H9 (cell line): ENCODE data around the gene ALG2. TPM values are rescaled to one million over a fixed set of nuclear protein-coding genes. Genes with fewer than 3 reads are reported as not detected.

Experiments used
- DNase-seq: peaks from one replicate; pipeline ENCODE4 v3.0.0-alpha.2; 2017
- H2AFZ ChIP-seq: one replicate; pipeline ENCODE4 v1.6.1; 2013; ENCODE audit warnings: mild to moderate bottlenecking, low read length, control low read depth, moderate library complexity
- H2AK5ac ChIP-seq: 2 replicates; pipeline ENCODE4 v1.6.1; 2013; ENCODE audit warnings: low read length, control low read depth, mixed read lengths; ENCODE audit not compliant: insufficient read length
- H2BK120ac ChIP-seq: one replicate; pipeline ENCODE4 v1.6.1; 2013; ENCODE audit warnings: low read depth, mild to moderate bottlenecking, low read length, control low read depth, inconsistent platforms; ENCODE audit not compliant: poor library complexity, severe bottlenecking
- H2BK12ac ChIP-seq: 2 replicates; pipeline ENCODE4 v1.6.1; 2013; ENCODE audit warnings: low read length, control low read depth, mixed read lengths, low read depth; ENCODE audit not compliant: insufficient read length
- H2BK15ac ChIP-seq: 2 replicates; pipeline ENCODE4 v1.6.1; 2013; ENCODE audit warnings: low read depth, low read length, control low read depth
- H2BK20ac ChIP-seq: one replicate; pipeline ENCODE4 v1.6.1; 2013; ENCODE audit warnings: low read depth, mild to moderate bottlenecking, low read length, control low read depth, inconsistent platforms; ENCODE audit not compliant: poor library complexity, severe bottlenecking
- H2BK5ac ChIP-seq: 2 replicates; pipeline ENCODE4 v1.6.1; 2013; ENCODE audit warnings: low read length, control low read depth, mixed read lengths; ENCODE audit not compliant: insufficient read length
- H3K14ac ChIP-seq: 2 replicates; pipeline ENCODE4 v1.6.1; 2013; ENCODE audit warnings: low read length, control low read depth; ENCODE audit not compliant: insufficient read depth
- H3K18ac ChIP-seq: 2 replicates; pipeline ENCODE4 v1.6.1; 2013; ENCODE audit warnings: low read depth, mild to moderate bottlenecking, mixed read lengths, low read length, control low read depth; ENCODE audit not compliant: insufficient read length
- H3K23ac ChIP-seq: 2 replicates; pipeline ENCODE4 v1.6.1; 2013; ENCODE audit warnings: low read length, control low read depth, mixed read lengths, low read depth; ENCODE audit not compliant: insufficient read length
- H3K23me2 ChIP-seq: 2 replicates; pipeline ENCODE4 v1.6.1; 2013; ENCODE audit warnings: low read depth, mild to moderate bottlenecking, mixed read lengths, low read length, control low read depth; ENCODE audit not compliant: insufficient read length, poor library complexity, severe bottlenecking
- H3K27ac ChIP-seq: 2 replicates; pipeline ENCODE4 v1.5.1; 2013; ENCODE audit warnings: low read length, control low read depth, mixed read lengths, low read depth; ENCODE audit not compliant: insufficient read length
- H3K27me3 ChIP-seq: 2 replicates; pipeline ENCODE4 v1.6.1; 2013; ENCODE audit warnings: low read length, control low read depth, inconsistent platforms; ENCODE audit not compliant: insufficient read depth
- H3K4ac ChIP-seq: 2 replicates; pipeline ENCODE4 v1.6.1; 2013; ENCODE audit warnings: low read depth, mild to moderate bottlenecking, control low read depth, inconsistent platforms, low read length, moderate library complexity
- H3K4me1 ChIP-seq: 2 replicates; pipeline ENCODE4 v1.6.1; 2013; ENCODE audit warnings: low read length, control low read depth, inconsistent platforms; ENCODE audit not compliant: insufficient read depth
- H3K4me2 ChIP-seq: 2 replicates; pipeline ENCODE4 v1.6.1; 2013; ENCODE audit warnings: low read length, control low read depth, mixed read lengths; ENCODE audit not compliant: insufficient read length, insufficient read depth
- H3K56ac ChIP-seq: 2 replicates; pipeline ENCODE4 v1.6.1; 2013; ENCODE audit warnings: low read depth, mild to moderate bottlenecking, mixed read lengths, low read length, control low read depth; ENCODE audit not compliant: insufficient read length
- H3K79me1 ChIP-seq: 2 replicates; pipeline ENCODE4 v1.6.1; 2013; ENCODE audit warnings: low read depth, mild to moderate bottlenecking, moderate library complexity, low read length, control low read depth, inconsistent platforms; ENCODE audit not compliant: insufficient read depth, poor library complexity, severe bottlenecking
- H3K79me2 ChIP-seq: 2 replicates; pipeline ENCODE4 v1.6.1; 2013; ENCODE audit warnings: low read length, control low read depth, inconsistent platforms; ENCODE audit not compliant: insufficient read depth
- H3K9ac ChIP-seq: 2 replicates; pipeline ENCODE4 v1.6.1; 2013; ENCODE audit warnings: low read length, control low read depth, mixed read lengths; ENCODE audit not compliant: insufficient read length; ENCODE audit errors: extremely low read depth
- H3K9me3 ChIP-seq: one replicate; pipeline ENCODE4 v1.6.1; 2013; ENCODE audit warnings: low read depth, low read length, inconsistent platforms; ENCODE audit not compliant: control insufficient read depth
- H3T11ph ChIP-seq: one replicate; pipeline ENCODE4 v1.6.1; 2013; ENCODE audit warnings: mild to moderate bottlenecking, low read length, control low read depth, inconsistent platforms
- H4K20me1 ChIP-seq: one replicate; pipeline ENCODE4 v1.6.1; 2013; ENCODE audit not compliant: control insufficient read depth, insufficient read length, insufficient read depth
- H4K5ac ChIP-seq: 2 replicates; pipeline ENCODE4 v1.6.1; 2013; ENCODE audit warnings: low read depth, mild to moderate bottlenecking, mixed read lengths, low read length, control low read depth; ENCODE audit not compliant: insufficient read length
- H4K8ac ChIP-seq: replicated peaks from 2 replicates; pipeline ENCODE4 v1.6.1; 2013; ENCODE audit warnings: low read length, control low read depth, mixed read lengths, low read depth; ENCODE audit not compliant: insufficient read length
- H4K91ac ChIP-seq: 2 replicates; pipeline ENCODE4 v1.6.1; 2013; ENCODE audit warnings: low read depth, mild to moderate bottlenecking, moderate library complexity, mixed read lengths, low read length, control low read depth; ENCODE audit not compliant: insufficient read length
- H3K27ac Mint-ChIP-seq, 3 experiments: 2 replicates in 2 of 3; 3 replicates in 1 of 3; pipeline ENCODE4 v1.8.0; 2020 to 2021; ENCODE audit warnings: mixed read lengths in 3 of 3, mild to moderate bottlenecking in 1 of 3, moderate library complexity in 1 of 3
- H3K27me3 Mint-ChIP-seq: 2 replicates; pipeline ENCODE4 v1.8.0; 2021; ENCODE audit warnings: low read depth, mild to moderate bottlenecking, moderate library complexity, mixed read lengths
- H3K36me3 Mint-ChIP-seq, 3 experiments: 2 replicates in 2 of 3; 3 replicates in 1 of 3; pipeline ENCODE4 v1.8.0; 2020 to 2021; ENCODE audit warnings: low read depth in 3 of 3, mixed read lengths in 3 of 3; ENCODE audit not compliant: insufficient read depth in 1 of 3
- H3K4me1 Mint-ChIP-seq, 2 experiments: 2 replicates each; pipeline ENCODE4 v1.8.0; 2020; ENCODE audit warnings: mixed read lengths in 2 of 2
- H3K4me3 Mint-ChIP-seq, 2 experiments: 2 replicates in 1 of 2; 3 replicates in 1 of 2; pipeline ENCODE4 v1.8.0; 2020 to 2021; ENCODE audit warnings: mild to moderate bottlenecking in 2 of 2, mixed read lengths in 2 of 2, moderate library complexity in 1 of 2
- H3K9me3 Mint-ChIP-seq, 2 experiments: 2 replicates in 1 of 2; 3 replicates in 1 of 2; pipeline ENCODE4 v1.8.0; 2020; ENCODE audit warnings: mild to moderate bottlenecking in 2 of 2, mixed read lengths in 2 of 2, moderate library complexity in 1 of 2
- WGBS: extraction: QIAGEN DNeasy Blood & Tissue Kit; methylation state at CpG from one replicate; pipeline ENCODE4 v1.1.7; 2013; ENCODE audit warnings: missing lambda C conversion rate, low lambda C conversion rate, mixed read lengths; ENCODE audit not compliant: insufficient read length; ENCODE audit errors: extremely low coverage; 5-methylcytosine and 5-hydroxymethylcytosine counted together
- total RNA-seq: library from RNA; stranded (reverse); gene quantifications from 2 replicates; pipeline ENCODE4 v1.2.1, GENCODE V29; 2021
- TF ChIP-seq, protein P1 (sequence below): fragments of 200-600 bp; sonication (generic); conservative IDR thresholded peaks from 3 replicates; pipeline ENCODE4 v1.8.0; 2021; ENCODE audit warnings: antibody characterized with exemption, mild to moderate bottlenecking

The ALG2 gene
- total RNA-seq, 1 experiment from 2014 or later: 30.1 TPM

DNA sequence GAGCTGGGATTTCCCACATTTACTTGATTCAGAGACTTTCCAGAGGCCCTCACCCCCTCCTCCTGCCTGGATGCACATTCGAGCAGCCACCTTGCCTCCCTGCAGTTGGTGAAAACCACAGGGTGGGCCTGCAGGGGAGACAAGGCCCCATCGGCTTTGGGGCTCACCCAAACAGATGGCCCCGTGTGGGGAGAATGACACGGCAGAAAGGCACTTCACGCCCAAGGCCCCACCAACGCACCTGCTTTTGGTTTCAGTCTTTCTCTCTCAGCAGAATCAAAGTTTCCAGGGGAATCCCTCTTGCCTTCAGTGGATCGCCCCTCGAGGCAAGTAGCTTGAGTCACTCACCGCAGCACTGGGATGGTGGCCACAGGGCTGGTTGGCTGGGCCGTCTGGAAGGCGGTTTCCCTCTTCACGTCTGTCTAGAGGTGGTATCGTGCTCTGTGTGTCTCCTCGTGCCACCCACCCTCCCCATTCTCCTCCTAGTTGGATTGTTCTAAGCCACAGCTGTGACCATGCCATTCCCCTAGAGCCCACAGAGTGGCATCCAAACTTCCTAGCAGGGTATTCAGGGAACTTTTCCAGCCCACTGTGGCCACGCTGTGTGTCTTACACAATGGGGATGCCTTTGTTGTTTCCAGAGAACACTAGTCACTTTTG lies 32.2 kb upstream of the ALG2 start:
- no peak overlapping the region for H4K91ac ChIP-seq
- H3T11ph ChIP-seq: no peak overlapping the region
- no peak overlapping the region for H2BK20ac ChIP-seq
- WGBS: no CpG with 5 or more reads among the region's 15 CpGs
- H3K27ac ChIP-seq: no peak overlapping the region
- no peak overlapping the region for H2BK15ac ChIP-seq
- no peak overlapping the region for H3K18ac ChIP-seq
- H2BK12ac ChIP-seq: no peak overlapping the region
- H3K4ac ChIP-seq: no peak overlapping the region
- H2BK120ac ChIP-seq: no peak overlapping the region
- H4K5ac ChIP-seq: no peak overlapping the region
- H3K27me3 Mint-ChIP-seq: peaks cover 1% of the 10 kb centered on the region; the same call in 1 of the 2 replicates
- H3K36me3 Mint-ChIP-seq: no peaks in the 10 kb centered on the region
- no peaks in the 10 kb centered on the region for H3K79me1 ChIP-seq
- TF ChIP-seq, protein P1, sequence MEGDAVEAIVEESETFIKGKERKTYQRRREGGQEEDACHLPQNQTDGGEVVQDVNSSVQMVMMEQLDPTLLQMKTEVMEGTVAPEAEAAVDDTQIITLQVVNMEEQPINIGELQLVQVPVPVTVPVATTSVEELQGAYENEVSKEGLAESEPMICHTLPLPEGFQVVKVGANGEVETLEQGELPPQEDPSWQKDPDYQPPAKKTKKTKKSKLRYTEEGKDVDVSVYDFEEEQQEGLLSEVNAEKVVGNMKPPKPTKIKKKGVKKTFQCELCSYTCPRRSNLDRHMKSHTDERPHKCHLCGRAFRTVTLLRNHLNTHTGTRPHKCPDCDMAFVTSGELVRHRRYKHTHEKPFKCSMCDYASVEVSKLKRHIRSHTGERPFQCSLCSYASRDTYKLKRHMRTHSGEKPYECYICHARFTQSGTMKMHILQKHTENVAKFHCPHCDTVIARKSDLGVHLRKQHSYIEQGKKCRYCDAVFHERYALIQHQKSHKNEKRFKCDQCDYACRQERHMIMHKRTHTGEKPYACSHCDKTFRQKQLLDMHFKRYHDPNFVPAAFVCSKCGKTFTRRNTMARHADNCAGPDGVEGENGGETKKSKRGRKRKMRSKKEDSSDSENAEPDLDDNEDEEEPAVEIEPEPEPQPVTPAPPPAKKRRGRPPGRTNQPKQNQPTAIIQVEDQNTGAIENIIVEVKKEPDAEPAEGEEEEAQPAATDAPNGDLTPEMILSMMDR: no peak; the same call in 2 of the 3 replicates
- H2BK5ac ChIP-seq: no peak overlapping the region
- no peaks in the 10 kb centered on the region; a peak in 1 of 5 replicates for H3K9me3 Mint-ChIP-seq
- H2AK5ac ChIP-seq: no peak overlapping the region
- no peaks in the 10 kb centered on the region for H3K9me3 ChIP-seq
- no peak overlapping the region; the same call in 1 of the 2 replicates for H3K14ac ChIP-seq
- peaks cover 3 to 8% of the 10 kb centered on the region in 2 experiments; a peak in 3 of 4 replicates for H3K4me1 Mint-ChIP-seq
- H3K27me3 ChIP-seq: no peaks in the 10 kb centered on the region
- H3K23me2 ChIP-seq: no peaks in the 10 kb centered on the region
- DNase-seq: no peak
- H3K56ac ChIP-seq: no peak overlapping the region
- no peaks in the 10 kb centered on the region for H3K4me1 ChIP-seq
- H3K27ac Mint-ChIP-seq: no peak overlapping the region; a peak in 2 of 7 replicates
- H4K20me1 ChIP-seq: no peaks in the 10 kb centered on the region
- no peak overlapping the region for H3K9ac ChIP-seq
- H3K79me2 ChIP-seq: no peaks in the 10 kb centered on the region
- H4K8ac ChIP-seq: no peak overlapping the region
- H3K23ac ChIP-seq: no peak overlapping the region
- H3K4me2 ChIP-seq: no peak overlapping the region
- H2AFZ ChIP-seq: no peak overlapping the region
- H3K4me3 Mint-ChIP-seq: no peak overlapping the region
